HepG2 (cell line): ENCODE data around the gene PPP1R27. TPM values are rescaled to one million over a fixed set of nuclear protein-coding genes. Genes with fewer than 3 reads are reported as not detected.

Source experiments
- ATF4 ChIP-seq, 2 experiments: fragments of 450-650 bp in 1 of 2; sonication (generic) in 1 of 2; formaldehyde crosslinking; IDR thresholded peaks; 2 replicates each; pipeline versions ENCODE4 v1.5.0 to v1.8.0; 2020 to 2022; ENCODE audit warnings: mild to moderate bottlenecking in 1 of 2, missing genetic modification reagents in 1 of 2
- BRCA1 ChIP-seq: sonication (generic); formaldehyde crosslinking; IDR thresholded peaks from 2 replicates; pipeline ENCODE4 v1.4.0; 2020; ENCODE audit warnings: missing genetic modification reagents
- DPF2 ChIP-seq: sonication (generic); formaldehyde crosslinking; IDR thresholded peaks from 2 replicates; pipeline ENCODE4 v1.4.0; 2020; ENCODE audit warnings: mild to moderate bottlenecking, low read depth, missing genetic modification reagents, borderline replicate concordance
- MTF1 ChIP-seq: sonication (generic); formaldehyde crosslinking; IDR thresholded peaks from 2 replicates; pipeline ENCODE4 v1.5.0; 2020; ENCODE audit warnings: missing genetic modification reagents
- RBAK ChIP-seq: sonication (generic); formaldehyde crosslinking; IDR thresholded peaks from 2 replicates; pipeline ENCODE4 v1.5.1; 2020; ENCODE audit warnings: mild to moderate bottlenecking, missing genetic modification reagents
- TFDP2 ChIP-seq: sonication (generic); formaldehyde crosslinking; IDR thresholded peaks from 2 replicates; pipeline ENCODE4 v1.4.0; 2020; ENCODE audit warnings: missing genetic modification reagents
- TP53 ChIP-seq: sonication (generic); formaldehyde crosslinking; conservative IDR thresholded peaks from 2 replicates; pipeline ENCODE4 v1.4.0; 2020; ENCODE audit warnings: missing genetic modification reagents
- ZNF619 ChIP-seq: sonication (generic); formaldehyde crosslinking; IDR thresholded peaks from 2 replicates; pipeline ENCODE4 v1.4.0; 2020; ENCODE audit warnings: mild to moderate bottlenecking, missing genetic modification reagents
- ZNF75D ChIP-seq: sonication (generic); formaldehyde crosslinking; IDR thresholded peaks from 2 replicates; pipeline ENCODE4 v1.8.1; 2023; ENCODE audit warnings: missing genetic modification reagents, mild to moderate bottlenecking, borderline replicate concordance
- polyA plus RNA-seq, 8 experiments: library from polyadenylated mRNA; depleted of rRNA in 3 of 8; stranded (reverse) in 7 of 8; unstranded in 1 of 8; fragments of >200 nt; fragmentation: Illumina TruSeq in 4 of 8; extraction: Trizol in 4 of 8; gene quantifications; 2 replicates each; pipeline versions ENCODE4 v1.2.1 to v1.2.3, GENCODE V29; 2011 to 2016; ENCODE audit warnings: low read depth in 4 of 8, missing spikeins in 1 of 8, mixed read lengths in 1 of 8; ENCODE audit not compliant: insufficient read depth in 1 of 8
- total RNA-seq, 5 experiments: library from RNA; depleted of rRNA; stranded (reverse); fragments of >200 nt; fragmentation: Illumina TruSeq; extraction: Trizol; gene quantifications; 2 replicates each; pipeline ENCODE4 v1.2.3, GENCODE V29; 2016; ENCODE audit warnings: low read depth in 1 of 5
- TF ChIP-seq, protein P1 (sequence below): IDR thresholded peaks from 2 replicates; pipeline ENCODE4 v1.6.1; 2018; ENCODE audit warnings: missing genetic modification reagents
- TF ChIP-seq, protein P2 (sequence below): sonication (generic); formaldehyde crosslinking; IDR thresholded peaks from 2 replicates; pipeline ENCODE4; 2020; ENCODE audit warnings: missing genetic modification reagents, mild to moderate bottlenecking, borderline replicate concordance

The PPP1R27 gene
- total and polyA plus RNA-seq, 2 of the 13 experiments (the other 11 are each of a cell fraction or from before 2014, with no cell fraction given), result 0.17 to 1.00 TPM

- TF ChIP-seq DPF2 (CRISPR knock-in tag) (no peak), ZNF75D (CRISPR knock-in tag) (no peak), ZNF619 (no peak), BRCA1 (CRISPR knock-in tag) (no peak), MTF1 (no peak), RBAK (no peak; the same call in 1 of the 2 replicates), TFDP2 (peak; percentile 14; the same call in 1 of the 2 replicates), TP53 (no peak), ATF4 (CRISPR knock-in tag; IDR thresholded peaks at IDR 0.05) (peak in 1 of 2 experiments; percentile 61; a peak in 1 of 4 replicates)
- TF ChIP-seq, protein P1, sequence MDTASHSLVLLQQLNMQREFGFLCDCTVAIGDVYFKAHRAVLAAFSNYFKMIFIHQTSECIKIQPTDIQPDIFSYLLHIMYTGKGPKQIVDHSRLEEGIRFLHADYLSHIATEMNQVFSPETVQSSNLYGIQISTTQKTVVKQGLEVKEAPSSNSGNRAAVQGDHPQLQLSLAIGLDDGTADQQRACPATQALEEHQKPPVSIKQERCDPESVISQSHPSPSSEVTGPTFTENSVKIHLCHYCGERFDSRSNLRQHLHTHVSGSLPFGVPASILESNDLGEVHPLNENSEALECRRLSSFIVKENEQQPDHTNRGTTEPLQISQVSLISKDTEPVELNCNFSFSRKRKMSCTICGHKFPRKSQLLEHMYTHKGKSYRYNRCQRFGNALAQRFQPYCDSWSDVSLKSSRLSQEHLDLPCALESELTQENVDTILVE, result no peak; the same call in 1 of the 2 replicates
- TF ChIP-seq, protein P2, sequence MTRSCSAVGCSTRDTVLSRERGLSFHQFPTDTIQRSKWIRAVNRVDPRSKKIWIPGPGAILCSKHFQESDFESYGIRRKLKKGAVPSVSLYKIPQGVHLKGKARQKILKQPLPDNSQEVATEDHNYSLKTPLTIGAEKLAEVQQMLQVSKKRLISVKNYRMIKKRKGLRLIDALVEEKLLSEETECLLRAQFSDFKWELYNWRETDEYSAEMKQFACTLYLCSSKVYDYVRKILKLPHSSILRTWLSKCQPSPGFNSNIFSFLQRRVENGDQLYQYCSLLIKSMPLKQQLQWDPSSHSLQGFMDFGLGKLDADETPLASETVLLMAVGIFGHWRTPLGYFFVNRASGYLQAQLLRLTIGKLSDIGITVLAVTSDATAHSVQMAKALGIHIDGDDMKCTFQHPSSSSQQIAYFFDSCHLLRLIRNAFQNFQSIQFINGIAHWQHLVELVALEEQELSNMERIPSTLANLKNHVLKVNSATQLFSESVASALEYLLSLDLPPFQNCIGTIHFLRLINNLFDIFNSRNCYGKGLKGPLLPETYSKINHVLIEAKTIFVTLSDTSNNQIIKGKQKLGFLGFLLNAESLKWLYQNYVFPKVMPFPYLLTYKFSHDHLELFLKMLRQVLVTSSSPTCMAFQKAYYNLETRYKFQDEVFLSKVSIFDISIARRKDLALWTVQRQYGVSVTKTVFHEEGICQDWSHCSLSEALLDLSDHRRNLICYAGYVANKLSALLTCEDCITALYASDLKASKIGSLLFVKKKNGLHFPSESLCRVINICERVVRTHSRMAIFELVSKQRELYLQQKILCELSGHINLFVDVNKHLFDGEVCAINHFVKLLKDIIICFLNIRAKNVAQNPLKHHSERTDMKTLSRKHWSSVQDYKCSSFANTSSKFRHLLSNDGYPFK (CRISPR knock-in tag), result peak; percentile 63; the same call in 1 of the 2 replicates
- TF ChIP-seq, all 625 proteins: peak for 195
Observed at GRCh38 chr17:81869221-81870130, 34.6 kb upstream of the PPP1R27 start (continued).
